HCT116 (cell line): ENCODE measurements around the gene TEKT5. TPM values are rescaled to one million over a fixed set of nuclear protein-coding genes. Genes with fewer than 3 reads are reported as not detected.

Experiments
- ATAC-seq: fragments of 200-7000 bp; cut with Tn5 transposase; 2 replicates; pipeline ENCODE4 v1.9.1; 2020; ENCODE audit warnings: mild to moderate bottlenecking, moderate library complexity
- BruUV-seq: library from RNA; stranded (reverse); fragments of 400-500 nt; replicated peaks from 2 replicates; lab custom pipeline; 2021; lab: Mats Ljungman, UMichigan
- CTCF ChIA-PET: fragments of 300-600 bp; sonication (Branson Sonifier 250); formaldehyde crosslinking; loops from one replicate; lab custom pipeline; 2021; ENCODE audit warnings: antibody characterized with exemption; lab: Charles Lee
- POLR2A ChIA-PET: fragments of 300-600, 350-600 bp; sonication (Branson Sonifier 250); formaldehyde crosslinking; loops from one replicate; lab custom pipeline; 2021; ENCODE audit warnings: antibody characterized with exemption; lab: Charles Lee
- RAD21 ChIA-PET, 2 experiments: fragments of 300-600 bp; sonication (Branson Sonifier 250); formaldehyde crosslinking; loops; one replicate each; lab custom pipeline; 2023; ENCODE audit warnings: low total read pairs in 2 of 2; ENCODE audit not compliant: uncharacterized antibody in 2 of 2, unreplicated experiment in 2 of 2, low non-redundant PET in 1 of 2; lab: Charles Lee
- DNase-seq: peaks from one replicate; pipeline ENCODE4 v3.0.0-alpha.2; 2010; ENCODE audit warnings: low read depth, low spot score
- H2AFZ ChIP-seq: fragments of 200-600 bp; shearing (Covaris generic), sonication (generic); 2 replicates; pipeline ENCODE4 v1.6.1; 2017; ENCODE audit warnings: low read depth, mixed run types, mixed read lengths, antibody characterized with exemption, low read length; ENCODE audit not compliant: poor library complexity, severe bottlenecking
- H3K27ac ChIP-seq: 2 replicates; pipeline ENCODE4 v1.5.1; 2012; ENCODE audit warnings: low read depth, low read length
- H3K27me3 ChIP-seq: fragments of 200-600 bp; sonication (generic); 2 replicates; pipeline ENCODE4 v1.6.1; 2016; ENCODE audit warnings: mixed run types, low read length, mixed read lengths; ENCODE audit not compliant: insufficient read depth
- H3K36me3 ChIP-seq, 2 experiments: fragments of 200-500 bp in 1 of 2; fragments of 200-600 bp in 1 of 2; sonication (Bioruptor generic) in 1 of 2; sonication (generic) in 1 of 2; 2 replicates each; pipeline versions ENCODE4 v1.5.1 to v1.6.1; 2014 to 2016; ENCODE audit warnings: low read length in 2 of 2, inconsistent platforms in 1 of 2, mixed read lengths in 1 of 2, mixed run types in 1 of 2; ENCODE audit not compliant: insufficient read depth in 2 of 2, control insufficient read depth in 1 of 2
- H3K4me1 ChIP-seq, 2 experiments: fragments of 200-600 bp in 1 of 2; sonication (generic) in 1 of 2; 2 replicates each; pipeline versions ENCODE4 v1.5.1 to v1.6.1; 2012 to 2017; ENCODE audit warnings: low read length in 2 of 2, inconsistent platforms in 1 of 2, mild to moderate bottlenecking in 1 of 2, mixed read lengths in 1 of 2, mixed run types in 1 of 2, moderate library complexity in 1 of 2; ENCODE audit not compliant: insufficient read depth in 2 of 2, control insufficient read depth in 1 of 2
- H3K4me2 ChIP-seq: fragments of 200-600 bp; sonication (generic); 2 replicates; pipeline ENCODE4 v1.6.1; 2017; ENCODE audit warnings: mixed run types, low read length, mixed read lengths
- H3K4me3 ChIP-seq, 2 experiments: fragments of 200-600 bp in 1 of 2; sonication (generic) in 1 of 2; replicated peaks in 1 of 2; 2 replicates each; pipeline ENCODE4 v1.5.1; 2011 to 2016; ENCODE audit warnings: low read length in 2 of 2, control low read depth in 1 of 2, low read depth in 1 of 2, mild to moderate bottlenecking in 1 of 2, mixed read lengths in 1 of 2, mixed run types in 1 of 2
- H3K79me2 ChIP-seq: fragments of 200-600 bp; sonication (generic); 2 replicates; pipeline ENCODE4 v1.6.1; 2017; ENCODE audit warnings: mild to moderate bottlenecking, mixed run types, low read length, moderate library complexity, mixed read lengths; ENCODE audit not compliant: insufficient read depth
- H3K9ac ChIP-seq: fragments of 200-600 bp; sonication (generic); 2 replicates; pipeline ENCODE4 v1.6.1; 2016; ENCODE audit warnings: low read length, mixed read lengths
- H3K9me2 ChIP-seq: fragments of 200-600 bp; sonication (generic), shearing (Covaris generic); 2 replicates; pipeline ENCODE4 v1.6.1; 2017; ENCODE audit warnings: mixed run types, mild to moderate bottlenecking, moderate library complexity; ENCODE audit not compliant: insufficient read depth
- H3K9me3 ChIP-seq, 2 experiments: fragments of 200-500 bp in 1 of 2; fragments of 200-600 bp in 1 of 2; sonication (Bioruptor generic) in 1 of 2; sonication (generic) in 1 of 2; 2 replicates each; pipeline ENCODE4 v1.6.1; 2014 to 2017; ENCODE audit warnings: low read length in 2 of 2, mixed read lengths in 2 of 2, inconsistent platforms in 1 of 2, low read depth in 1 of 2, mild to moderate bottlenecking in 1 of 2, mixed run types in 1 of 2, moderate library complexity in 1 of 2; ENCODE audit not compliant: control insufficient read depth in 1 of 2, insufficient read depth in 1 of 2
- H4K20me1 ChIP-seq: fragments of 200-600 bp; sonication (generic), shearing (Covaris generic); 2 replicates; pipeline ENCODE4 v1.6.1; 2017; ENCODE audit warnings: mixed run types, mild to moderate bottlenecking, moderate library complexity; ENCODE audit not compliant: insufficient read depth
- FOSL1 ChIP-seq: IDR thresholded peaks from 2 replicates; pipeline ENCODE4 v1.6.1; 2012; ENCODE audit warnings: low read depth
- RAD21 ChIP-seq: IDR thresholded peaks from 2 replicates; pipeline ENCODE4 v1.6.1; 2012; ENCODE audit warnings: low read depth, mild to moderate bottlenecking
- YY1 ChIP-seq: IDR thresholded peaks from 2 replicates; pipeline ENCODE4 v1.6.1; 2011; ENCODE audit warnings: low read length, low read depth, moderate library complexity, mild to moderate bottlenecking; ENCODE audit not compliant: insufficient replicate concordance; ENCODE audit errors: extremely low read depth
- intact Hi-C: fragments of 100-400 bp; cut with micrococcal nuclease; formaldehyde crosslinking; loops from 2 replicates; pipeline ENCODE4 v1.10.0; 2022
- total RNA-seq: library from RNA; stranded (reverse); gene quantifications from one replicate; pipeline ENCODE4 v1.2.1, GENCODE V29; 2021; ENCODE audit not compliant: unreplicated experiment
- TF ChIP-seq, protein P1 (sequence below), 3 experiments: fragments of 200-600 bp in 1 of 3; sonication (generic) in 1 of 3; IDR thresholded peaks in 2 of 3; conservative IDR thresholded peaks in 1 of 3; 2 replicates each; pipeline ENCODE4 v1.5.1; 2012 to 2017; ENCODE audit warnings: low read depth in 2 of 3, low read length in 2 of 3, antibody characterized with exemption in 1 of 3, borderline replicate concordance in 1 of 3, control low read depth in 1 of 3, mild to moderate bottlenecking in 1 of 3, mixed read lengths in 1 of 3, mixed run types in 1 of 3, moderate library complexity in 1 of 3; ENCODE audit not compliant: insufficient read depth in 1 of 3
- TF ChIP-seq, protein P2 (sequence below): IDR thresholded peaks from 2 replicates; pipeline ENCODE4 v1.6.1; 2011; ENCODE audit warnings: mild to moderate bottlenecking, low read length, moderate library complexity; ENCODE audit not compliant: insufficient replicate concordance; ENCODE audit errors: extremely low read depth

TEKT5 gene
- total RNA-seq, 1 experiment from 2014 or later = 0.37 TPM

DNA sequence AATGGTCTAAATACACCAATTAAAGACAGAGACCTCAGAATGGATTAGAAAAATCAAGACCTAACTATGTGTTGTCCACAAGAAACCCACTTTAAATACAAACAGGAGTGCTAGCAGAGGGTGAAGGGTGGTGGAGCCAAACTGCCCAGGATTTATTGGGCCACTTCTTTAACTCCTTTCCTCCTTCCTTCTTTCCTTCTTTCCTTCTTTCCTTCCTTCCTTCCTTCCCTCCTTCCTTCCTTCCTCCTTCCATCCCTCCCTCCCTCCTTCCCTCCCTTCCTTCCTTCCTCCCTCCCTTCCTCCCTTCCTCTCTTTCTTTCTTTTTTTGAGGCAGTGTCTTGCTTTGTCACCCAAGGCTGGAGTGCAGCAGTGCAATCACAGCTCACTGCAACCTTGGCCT is 80.0 kb downstream of the TEKT5 start:
- ChIA-PET RAD21 (no interaction called here), POLR2A (no interaction called here), CTCF (no interaction called here)
- DNase-seq (no peak), ATAC-seq (no peak)
- no peaks in the 10 kb centered on the region for H3K9me3 ChIP-seq
- H3K79me2 ChIP-seq = no peaks in the 10 kb centered on the region
- intact Hi-C loops = no loop called here
- no peaks in the 10 kb centered on the region for H3K36me3 ChIP-seq
- no peaks in the 10 kb centered on the region for H3K27me3 ChIP-seq
- H3K9me2 ChIP-seq = no peaks in the 10 kb centered on the region
- H3K9ac ChIP-seq = no peak overlapping the region
- H3K27ac ChIP-seq = no peak overlapping the region
- H2AFZ ChIP-seq = no peak overlapping the region
- TF ChIP-seq FOSL1 = no peak
- TF ChIP-seq, protein P1, sequence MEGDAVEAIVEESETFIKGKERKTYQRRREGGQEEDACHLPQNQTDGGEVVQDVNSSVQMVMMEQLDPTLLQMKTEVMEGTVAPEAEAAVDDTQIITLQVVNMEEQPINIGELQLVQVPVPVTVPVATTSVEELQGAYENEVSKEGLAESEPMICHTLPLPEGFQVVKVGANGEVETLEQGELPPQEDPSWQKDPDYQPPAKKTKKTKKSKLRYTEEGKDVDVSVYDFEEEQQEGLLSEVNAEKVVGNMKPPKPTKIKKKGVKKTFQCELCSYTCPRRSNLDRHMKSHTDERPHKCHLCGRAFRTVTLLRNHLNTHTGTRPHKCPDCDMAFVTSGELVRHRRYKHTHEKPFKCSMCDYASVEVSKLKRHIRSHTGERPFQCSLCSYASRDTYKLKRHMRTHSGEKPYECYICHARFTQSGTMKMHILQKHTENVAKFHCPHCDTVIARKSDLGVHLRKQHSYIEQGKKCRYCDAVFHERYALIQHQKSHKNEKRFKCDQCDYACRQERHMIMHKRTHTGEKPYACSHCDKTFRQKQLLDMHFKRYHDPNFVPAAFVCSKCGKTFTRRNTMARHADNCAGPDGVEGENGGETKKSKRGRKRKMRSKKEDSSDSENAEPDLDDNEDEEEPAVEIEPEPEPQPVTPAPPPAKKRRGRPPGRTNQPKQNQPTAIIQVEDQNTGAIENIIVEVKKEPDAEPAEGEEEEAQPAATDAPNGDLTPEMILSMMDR (IDR thresholded peaks at IDR 0.05 in 2 of 3, conservative IDR thresholded peaks at IDR 0.05 in 1 of 3; ENCODE audit: borderline replicate concordance in 1 of 3, insufficient read depth in 1 of 3, low read depth in 2 of 3, low read length in 2 of 3) = no peak
- TF ChIP-seq, protein P2, sequence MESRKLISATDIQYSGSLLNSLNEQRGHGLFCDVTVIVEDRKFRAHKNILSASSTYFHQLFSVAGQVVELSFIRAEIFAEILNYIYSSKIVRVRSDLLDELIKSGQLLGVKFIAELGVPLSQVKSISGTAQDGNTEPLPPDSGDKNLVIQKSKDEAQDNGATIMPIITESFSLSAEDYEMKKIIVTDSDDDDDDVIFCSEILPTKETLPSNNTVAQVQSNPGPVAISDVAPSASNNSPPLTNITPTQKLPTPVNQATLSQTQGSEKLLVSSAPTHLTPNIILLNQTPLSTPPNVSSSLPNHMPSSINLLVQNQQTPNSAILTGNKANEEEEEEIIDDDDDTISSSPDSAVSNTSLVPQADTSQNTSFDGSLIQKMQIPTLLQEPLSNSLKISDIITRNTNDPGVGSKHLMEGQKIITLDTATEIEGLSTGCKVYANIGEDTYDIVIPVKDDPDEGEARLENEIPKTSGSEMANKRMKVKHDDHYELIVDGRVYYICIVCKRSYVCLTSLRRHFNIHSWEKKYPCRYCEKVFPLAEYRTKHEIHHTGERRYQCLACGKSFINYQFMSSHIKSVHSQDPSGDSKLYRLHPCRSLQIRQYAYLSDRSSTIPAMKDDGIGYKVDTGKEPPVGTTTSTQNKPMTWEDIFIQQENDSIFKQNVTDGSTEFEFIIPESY = no peak
- TF ChIP-seq RAD21 = no peak
- no peak for TF ChIP-seq YY1
- H3K4me3 ChIP-seq = no peak overlapping the region
- H3K4me1 ChIP-seq = peaks cover 11 to 17% of the 10 kb centered on the region in 2 experiments
- no peaks in the 10 kb centered on the region for H4K20me1 ChIP-seq
- no TSS peak for BruUV-seq
- no peak overlapping the region for H3K4me2 ChIP-seq
